Lower leg skin (tissue), 4 donors: Measurements from ENCODE around the gene QRICH2. TPM values are rescaled to one million over a fixed set of nuclear protein-coding genes. Genes with fewer than 3 reads are reported as not detected.

Source experiments
- DNase-seq, 2 donors: peaks; one replicate each; pipeline ENCODE4 v3.0.0-alpha.2; 2019; ENCODE audit warnings: low spot score in 2 of 2
- H3K4me3 ChIP-seq: fragments of 200-600 bp; sonication (generic); 2 replicates; pipeline ENCODE4 v1.5.1; 2017; ENCODE audit warnings: mild to moderate bottlenecking, low read depth; ENCODE audit not compliant: poor library complexity, severe bottlenecking
- CTCF ChIP-seq, 3 donors: fragments of 450-650 bp; IDR thresholded peaks; one replicate each; pipeline ENCODE4 v1.5.1; 2016; ENCODE audit warnings: antibody characterized with exemption in 3 of 3, mild to moderate bottlenecking in 3 of 3, moderate library complexity in 2 of 3
- POLR2A ChIP-seq, 2 donors: fragments of 450-650 bp; IDR thresholded peaks; one replicate each; pipeline ENCODE4 v1.6.1; 2016 to 2017; ENCODE audit warnings: antibody characterized with exemption in 2 of 2, mild to moderate bottlenecking in 1 of 2, moderate library complexity in 1 of 2
- WGBS, 2 donors: methylation state at CpG; one replicate each; pipeline ENCODE4 v1.1.5; 2018; 5-methylcytosine and 5-hydroxymethylcytosine counted together
- intact Hi-C: fragments of 100-400 bp; cut with DNase I; formaldehyde crosslinking; loops from one replicate; pipeline ENCODE4 v1.15.0; 2023; ENCODE audit warnings: low total_unique reads
- total RNA-seq, 4 donors: library from RNA; depleted of rRNA; stranded (reverse); fragments of >200 nt; gene quantifications; one replicate each; pipeline ENCODE4 v1.1.0, GENCODE V29; 2016

QRICH2 gene, protein sequence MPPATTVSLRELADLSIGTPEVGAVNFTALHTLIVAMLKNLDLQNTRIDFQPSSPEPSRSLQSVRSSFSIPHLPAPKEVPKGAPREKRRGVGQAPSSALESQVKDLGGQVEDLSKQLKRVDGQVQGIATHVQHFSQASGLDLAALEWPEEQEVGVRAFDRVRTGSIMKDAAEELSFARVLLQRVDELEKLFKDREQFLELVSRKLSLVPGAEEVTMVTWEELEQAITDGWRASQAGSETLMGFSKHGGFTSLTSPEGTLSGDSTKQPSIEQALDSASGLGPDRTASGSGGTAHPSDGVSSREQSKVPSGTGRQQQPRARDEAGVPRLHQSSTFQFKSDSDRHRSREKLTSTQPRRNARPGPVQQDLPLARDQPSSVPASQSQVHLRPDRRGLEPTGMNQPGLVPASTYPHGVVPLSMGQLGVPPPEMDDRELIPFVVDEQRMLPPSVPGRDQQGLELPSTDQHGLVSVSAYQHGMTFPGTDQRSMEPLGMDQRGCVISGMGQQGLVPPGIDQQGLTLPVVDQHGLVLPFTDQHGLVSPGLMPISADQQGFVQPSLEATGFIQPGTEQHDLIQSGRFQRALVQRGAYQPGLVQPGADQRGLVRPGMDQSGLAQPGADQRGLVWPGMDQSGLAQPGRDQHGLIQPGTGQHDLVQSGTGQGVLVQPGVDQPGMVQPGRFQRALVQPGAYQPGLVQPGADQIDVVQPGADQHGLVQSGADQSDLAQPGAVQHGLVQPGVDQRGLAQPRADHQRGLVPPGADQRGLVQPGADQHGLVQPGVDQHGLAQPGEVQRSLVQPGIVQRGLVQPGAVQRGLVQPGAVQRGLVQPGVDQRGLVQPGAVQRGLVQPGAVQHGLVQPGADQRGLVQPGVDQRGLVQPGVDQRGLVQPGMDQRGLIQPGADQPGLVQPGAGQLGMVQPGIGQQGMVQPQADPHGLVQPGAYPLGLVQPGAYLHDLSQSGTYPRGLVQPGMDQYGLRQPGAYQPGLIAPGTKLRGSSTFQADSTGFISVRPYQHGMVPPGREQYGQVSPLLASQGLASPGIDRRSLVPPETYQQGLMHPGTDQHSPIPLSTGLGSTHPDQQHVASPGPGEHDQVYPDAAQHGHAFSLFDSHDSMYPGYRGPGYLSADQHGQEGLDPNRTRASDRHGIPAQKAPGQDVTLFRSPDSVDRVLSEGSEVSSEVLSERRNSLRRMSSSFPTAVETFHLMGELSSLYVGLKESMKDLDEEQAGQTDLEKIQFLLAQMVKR (N-terminal part only)
- total RNA-seq: 1 to 10 TPM in 3 of 4 donors, under 1 TPM in 1; 0.88 to 3.3 (median 1.8) TPM

DNA sequence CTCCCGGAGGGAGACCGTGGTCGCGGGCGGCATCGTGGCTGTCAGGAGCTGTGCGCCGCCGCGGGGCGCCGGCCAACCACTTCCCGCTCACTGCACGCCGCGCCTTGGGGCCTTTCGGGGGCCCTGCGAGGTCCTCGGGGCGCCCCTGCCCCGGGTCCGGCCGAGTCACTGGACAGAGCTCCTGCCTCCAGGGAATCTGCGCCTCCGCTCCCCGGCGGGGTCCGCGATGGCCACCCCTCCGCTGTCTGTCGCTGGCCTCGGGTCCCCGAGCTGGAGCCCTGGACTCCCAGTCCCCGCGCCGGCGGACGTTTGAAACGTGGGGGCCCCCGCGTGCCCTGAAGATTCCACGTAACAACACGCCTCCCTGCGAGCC lies at the start of gene QRICH2:
QRICH2 (minus strand) TSS at position 311 of the 373 bp plus-strand sequence; CDS start at position 33, 278 bp downstream.
- 96% methylated on average over 31 to 42 of the region's 44 CpGs for WGBS, 2 donors
- intact Hi-C loops: no loop called here
- DNase-seq: no peak
- no peak for TF ChIP-seq CTCF (IDR thresholded peaks at IDR 0.05)
- no peak for TF ChIP-seq POLR2A (IDR thresholded peaks at IDR 0.05)
- no peak within 1 kb of the TSS for H3K4me3 ChIP-seq

- no peak overlapping the region for H3K4me3 ChIP-seq
- no peak for DNase-seq
- 83 to 87% methylated on average over 6 of the region's 6 CpGs for WGBS, 2 donors
- TF ChIP-seq CTCF (IDR thresholded peaks at IDR 0.05) (no peak), POLR2A (IDR thresholded peaks at IDR 0.05) (no peak)
- intact Hi-C loops: no loop called here
Measured at GRCh38 chr17:76357597-76358158, 49.6 kb upstream of the QRICH2 start.

GRCh38 chr17:76356803-76357456 lies 48.9 kb upstream of the QRICH2 start:
- TF ChIP-seq CTCF (IDR thresholded peaks at IDR 0.05) (no peak), POLR2A (IDR thresholded peaks at IDR 0.05) (no peak)
- WGBS, 2 donors: 66 to 73% methylated on average over 12 of the region's 12 CpGs
- DNase-seq: no peak
- intact Hi-C loops: no loop called here
- no peak overlapping the region for H3K4me3 ChIP-seq

GRCh38 chr17:76354747-76355310 lies 46.8 kb upstream of the QRICH2 start:
- intact Hi-C loops: no loop called here
- WGBS, 2 donors: 60 to 73% methylated on average over 13 of the region's 13 CpGs
- H3K4me3 ChIP-seq: no peak overlapping the region
- TF ChIP-seq POLR2A (IDR thresholded peaks at IDR 0.05) (no peak), CTCF (IDR thresholded peaks at IDR 0.05) (no peak)
- no peak for DNase-seq
